Measurements from ENCODE around the gene GAPDH. TPM values are rescaled to one million over a fixed set of nuclear protein-coding genes. Genes with fewer than 3 reads are reported as not detected.

GAPDH gene
- total and polyA plus RNA-seq, 10 of the 15 experiments (the other 5 are each of a cell fraction or from before 2014, with no cell fraction given), result 5,606 to 14,240 (median 9,400) TPM

GRCh38 chr12:6538420-6539313 is 4.3 kb downstream of the GAPDH start (continued):
- TF ChIP-seq LARP7 (IDR thresholded peaks at IDR 0.05) (no peak), NRF1 (conservative IDR thresholded peaks at IDR 0.05; ENCODE audit: low read depth, low read length) (no peak), BCL11A (IDR thresholded peaks at IDR 0.05; ENCODE audit: low read depth, low read length) (no peak; the same call in 1 of the 2 replicates), POLR2A (IDR thresholded peaks at IDR 0.05; ENCODE audit: low read depth, low read length) (peak; percentile 72), SREBF1 (IDR thresholded peaks at IDR 0.05; ENCODE audit: low read length) (no peak), KLF5 (IDR thresholded peaks at IDR 0.05; ENCODE audit: partially characterized antibody) (no peak), CUX1 (IDR thresholded peaks at IDR 0.05; ENCODE audit: insufficient replicate concordance, low read depth, low read length) (no peak), CEBPB (IDR thresholded peaks at IDR 0.05; ENCODE audit: borderline replicate concordance in 1 of 2, low read depth in 2 of 2, low read length in 2 of 2) (no peak), CREM (IDR thresholded peaks at IDR 0.05; ENCODE audit: low read depth) (0 out of 2 replicates have a peak, but pooled peaks have one; percentile 36), SP1 (IDR thresholded peaks at IDR 0.05; ENCODE audit: low read depth, low read length) (no peak), RB1 (IDR thresholded peaks at IDR 0.05; ENCODE audit: borderline replicate concordance) (no peak), GABPA (IDR thresholded peaks at IDR 0.05; ENCODE audit: low read depth) (no peak), PKNOX1 (IDR thresholded peaks at IDR 0.05) (no peak), GATAD2B (conservative IDR thresholded peaks at IDR 0.05; ENCODE audit: low read depth) (no peak), ZNF24 (IDR thresholded peaks at IDR 0.05) (no peak), TCF7 (IDR thresholded peaks at IDR 0.05; ENCODE audit: borderline replicate concordance) (no peak), MAX (IDR thresholded peaks at IDR 0.05; ENCODE audit: low read depth, low read length) (no peak; the same call in 1 of the 2 replicates), SUPT20H (IDR thresholded peaks at IDR 0.05; ENCODE audit: borderline replicate concordance, control insufficient read depth, low read depth, low read length) (no peak)
- TF ChIP-seq, protein P1, sequence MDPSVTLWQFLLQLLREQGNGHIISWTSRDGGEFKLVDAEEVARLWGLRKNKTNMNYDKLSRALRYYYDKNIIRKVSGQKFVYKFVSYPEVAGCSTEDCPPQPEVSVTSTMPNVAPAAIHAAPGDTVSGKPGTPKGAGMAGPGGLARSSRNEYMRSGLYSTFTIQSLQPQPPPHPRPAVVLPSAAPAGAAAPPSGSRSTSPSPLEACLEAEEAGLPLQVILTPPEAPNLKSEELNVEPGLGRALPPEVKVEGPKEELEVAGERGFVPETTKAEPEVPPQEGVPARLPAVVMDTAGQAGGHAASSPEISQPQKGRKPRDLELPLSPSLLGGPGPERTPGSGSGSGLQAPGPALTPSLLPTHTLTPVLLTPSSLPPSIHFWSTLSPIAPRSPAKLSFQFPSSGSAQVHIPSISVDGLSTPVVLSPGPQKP (IDR thresholded peaks at IDR 0.05; ENCODE audit: low read depth, low read length), result no peak
- TF ChIP-seq, protein P2, sequence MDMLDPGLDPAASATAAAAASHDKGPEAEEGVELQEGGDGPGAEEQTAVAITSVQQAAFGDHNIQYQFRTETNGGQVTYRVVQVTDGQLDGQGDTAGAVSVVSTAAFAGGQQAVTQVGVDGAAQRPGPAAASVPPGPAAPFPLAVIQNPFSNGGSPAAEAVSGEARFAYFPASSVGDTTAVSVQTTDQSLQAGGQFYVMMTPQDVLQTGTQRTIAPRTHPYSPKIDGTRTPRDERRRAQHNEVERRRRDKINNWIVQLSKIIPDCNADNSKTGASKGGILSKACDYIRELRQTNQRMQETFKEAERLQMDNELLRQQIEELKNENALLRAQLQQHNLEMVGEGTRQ (IDR thresholded peaks at IDR 0.05; ENCODE audit: borderline replicate concordance, low read depth, low read length), result no peak; the same call in 1 of the 2 replicates
